ENCODE data around the gene FBXO24. TPM values are rescaled to one million over a fixed set of nuclear protein-coding genes. Genes with fewer than 3 reads are reported as not detected.
A peak's percentile ranks its signal among the peaks of the same experiment; 100 is the strongest.
"Not testable (repeated sequence)": the region's sequence is repeated elsewhere in the genome, so short reads cannot be mapped to it uniquely, and the experiment has no call there.

Gene FBXO24
- total RNA-seq, 1 donor from 2014 or later = 0.16 TPM

DNA sequence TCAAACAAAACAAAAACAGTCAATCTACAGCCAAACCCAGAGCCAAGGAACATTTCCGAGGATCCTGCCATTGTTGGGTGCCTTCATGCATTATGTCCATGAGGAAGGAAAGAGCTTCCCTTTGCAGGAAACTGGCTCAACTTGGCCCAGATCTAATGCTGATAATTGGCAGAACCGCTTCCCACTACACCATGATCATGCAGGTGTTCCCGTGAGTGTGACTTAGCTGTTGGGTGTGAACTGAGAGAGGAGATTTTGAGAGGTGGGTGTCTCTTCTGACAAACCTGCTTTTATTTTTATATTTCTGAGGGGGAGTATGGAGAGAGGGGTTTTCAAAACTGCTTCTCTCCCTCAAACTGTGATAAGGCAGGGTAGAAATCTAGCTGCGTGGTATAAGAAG is 27.0 kb upstream of the FBXO24 start:
- DNase-seq = no peak

DNA sequence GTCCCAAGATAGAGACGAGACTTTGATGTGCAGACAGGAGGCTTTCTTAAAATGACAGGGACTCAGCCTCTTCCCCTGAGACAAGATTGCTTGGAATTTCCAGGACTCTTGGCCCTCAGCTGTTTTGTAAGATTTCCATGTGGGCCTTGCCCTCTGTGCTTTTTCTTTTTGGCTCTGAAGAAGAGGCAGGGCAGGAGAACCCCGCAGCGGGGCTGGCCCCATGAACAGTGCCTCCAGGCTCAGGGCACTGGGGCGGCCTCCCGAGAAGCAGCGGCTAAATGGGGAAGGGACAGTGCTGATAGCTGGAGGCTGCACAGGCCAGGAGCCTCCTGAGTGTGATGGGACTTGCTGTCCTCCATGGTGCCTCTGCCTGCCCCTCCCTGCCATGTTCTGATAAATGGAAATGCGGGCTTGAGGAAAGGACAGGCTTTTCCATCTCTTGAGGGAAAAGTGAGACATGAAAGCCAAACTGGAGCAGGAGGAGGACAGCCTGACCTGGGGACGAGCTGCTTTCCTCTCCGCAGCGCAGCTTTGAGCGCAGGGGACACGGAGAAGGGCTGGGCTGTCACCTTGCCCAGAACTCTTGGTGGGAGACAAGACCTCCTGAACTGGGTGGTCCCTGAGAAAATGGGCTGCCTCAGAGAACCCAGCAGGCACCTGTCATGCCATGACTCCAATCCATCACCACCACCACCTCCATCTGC is 24.5 kb upstream of the FBXO24 start:
- DNase-seq = no peak

DNA sequence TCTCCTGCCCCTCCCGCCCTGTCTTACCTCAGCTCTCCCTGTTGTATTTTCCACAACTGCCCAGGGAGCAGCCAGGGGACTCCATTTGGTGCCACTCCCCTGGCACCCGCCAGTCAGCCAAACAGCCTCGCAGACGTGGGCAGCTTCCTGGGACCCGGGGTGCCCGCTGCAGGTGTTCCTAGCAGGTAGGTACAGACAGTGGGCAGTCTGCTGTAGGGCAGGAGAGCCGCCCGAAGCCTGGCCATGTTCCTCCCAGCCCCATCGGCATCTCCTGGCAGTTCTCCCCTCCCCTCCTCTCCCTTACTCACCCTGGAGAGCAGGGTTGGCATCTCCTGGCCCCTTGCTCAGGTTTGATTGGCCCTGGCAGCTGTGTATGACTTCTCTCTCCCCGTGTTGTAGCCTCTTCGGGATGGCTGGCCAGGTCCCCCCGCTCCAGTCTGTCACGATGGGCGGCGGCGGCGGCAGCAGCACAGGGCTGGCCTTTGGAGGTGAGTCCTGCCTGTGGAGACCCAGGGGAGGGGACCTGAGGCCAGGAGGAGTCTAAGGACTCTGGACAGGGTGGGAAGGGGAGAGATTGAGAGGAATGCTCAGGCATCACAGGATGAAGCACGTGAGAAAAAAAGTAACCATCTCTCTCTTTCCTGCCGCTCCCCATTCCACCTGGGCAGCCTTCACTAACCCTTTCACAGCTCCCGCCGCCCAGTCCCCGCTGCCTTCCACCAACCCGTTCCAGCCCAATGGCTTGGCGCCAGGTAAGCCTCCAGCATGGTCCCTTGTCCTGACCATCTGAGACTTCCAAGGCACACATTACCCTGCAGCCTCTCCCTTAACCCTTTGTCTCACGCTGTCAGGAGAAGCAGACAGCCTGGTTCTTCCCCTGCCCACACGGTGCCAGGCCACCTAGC is 23.7 kb upstream of the FBXO24 start:
- DNase-seq = no peak

DNA sequence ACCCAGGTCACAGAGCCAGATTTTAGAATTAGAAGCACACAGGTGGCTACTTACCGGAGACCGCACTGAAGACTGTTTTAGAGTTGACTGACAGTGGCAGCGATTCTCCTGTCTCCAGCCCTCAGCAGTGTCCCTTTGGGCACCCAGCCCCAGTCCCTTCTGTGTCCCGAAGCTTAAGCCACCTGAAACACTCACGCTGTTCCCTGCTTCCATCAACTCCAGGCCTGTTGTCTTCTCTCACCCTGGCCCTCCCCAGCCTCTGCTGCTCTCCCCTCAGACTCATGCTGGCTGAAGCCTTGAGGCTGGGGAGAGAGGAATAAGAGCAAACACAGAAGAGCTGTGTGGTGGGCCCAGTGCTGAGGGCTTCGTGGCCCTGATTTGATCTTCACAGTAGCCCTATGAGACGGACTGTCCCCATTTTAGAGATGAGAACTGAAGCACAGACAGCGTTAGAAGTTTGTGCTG is 23.0 kb upstream of the FBXO24 start:
- no peak for DNase-seq

DNA sequence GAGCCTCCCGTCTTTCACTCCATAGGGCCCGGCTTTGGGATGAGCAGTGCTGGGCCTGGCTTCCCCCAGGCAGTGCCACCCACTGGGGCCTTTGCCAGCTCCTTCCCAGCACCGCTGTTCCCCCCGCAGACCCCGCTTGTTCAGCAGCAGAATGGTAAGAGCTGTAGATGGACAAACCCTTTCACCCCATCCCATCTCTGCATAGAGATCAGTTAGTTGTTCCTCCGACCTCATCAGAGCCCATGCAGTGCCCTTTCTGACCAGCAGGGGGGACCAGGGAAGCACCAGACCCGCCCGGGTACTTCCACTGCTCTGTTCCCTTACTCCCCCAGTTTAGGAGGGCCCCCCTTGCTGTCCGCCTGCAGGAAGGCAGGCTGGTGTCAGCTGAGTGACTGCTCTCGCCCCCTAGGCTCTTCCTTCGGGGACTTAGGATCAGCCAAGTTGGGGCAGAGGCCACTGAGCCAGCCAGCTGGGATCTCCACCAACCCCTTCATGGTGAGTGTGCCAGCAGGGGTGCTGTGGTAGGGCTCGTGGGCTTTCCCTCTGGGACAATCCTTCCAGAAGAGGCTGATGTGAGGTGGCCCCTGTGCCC is 22.2 kb upstream of the FBXO24 start:
- DNase-seq = no peak

DNA sequence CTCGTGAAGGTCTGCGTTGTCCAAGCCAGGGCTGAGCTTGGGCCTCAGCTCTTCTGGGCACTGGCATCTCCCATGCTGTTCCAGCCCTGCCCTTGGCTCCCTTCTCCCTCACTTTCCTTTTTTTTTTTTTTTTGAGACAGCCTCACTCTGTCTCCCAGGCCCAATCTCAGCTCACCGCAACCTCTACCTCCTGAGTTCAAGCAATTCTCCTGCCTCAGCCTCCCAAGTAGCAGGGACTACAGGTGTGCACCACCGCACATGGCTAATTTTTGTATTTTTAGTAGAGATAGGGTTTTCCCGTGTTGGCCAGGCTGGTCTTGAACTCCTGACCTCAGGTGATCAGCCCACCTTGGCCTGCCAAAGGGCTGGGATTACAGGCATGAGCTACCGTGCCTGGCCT is 21.7 kb upstream of the FBXO24 start:
- DNase-seq = not testable (repeated sequence)

DNA sequence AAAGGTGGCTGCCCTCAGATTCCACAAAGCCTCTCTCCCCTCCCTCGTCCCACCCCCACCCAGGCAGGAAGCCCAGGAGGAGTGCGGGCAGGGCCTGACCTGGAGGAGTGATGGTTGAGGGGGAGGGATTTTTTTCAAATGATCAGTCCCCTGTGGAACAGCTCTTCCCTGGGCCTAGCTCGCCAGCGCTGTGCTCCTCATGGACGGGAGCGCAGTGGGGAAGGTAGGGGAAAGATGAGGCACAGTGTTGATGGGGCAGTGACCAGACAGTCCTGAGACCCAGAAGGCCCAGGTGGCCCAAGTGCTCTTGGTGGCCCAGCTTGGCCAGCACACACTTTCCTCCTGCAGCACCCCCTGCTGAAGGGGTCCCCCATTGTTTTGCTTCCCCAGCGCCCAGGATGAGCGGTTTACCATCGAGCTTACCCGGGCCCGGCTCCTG is 21.0 kb upstream of the FBXO24 start:
- DNase-seq = no peak

DNA sequence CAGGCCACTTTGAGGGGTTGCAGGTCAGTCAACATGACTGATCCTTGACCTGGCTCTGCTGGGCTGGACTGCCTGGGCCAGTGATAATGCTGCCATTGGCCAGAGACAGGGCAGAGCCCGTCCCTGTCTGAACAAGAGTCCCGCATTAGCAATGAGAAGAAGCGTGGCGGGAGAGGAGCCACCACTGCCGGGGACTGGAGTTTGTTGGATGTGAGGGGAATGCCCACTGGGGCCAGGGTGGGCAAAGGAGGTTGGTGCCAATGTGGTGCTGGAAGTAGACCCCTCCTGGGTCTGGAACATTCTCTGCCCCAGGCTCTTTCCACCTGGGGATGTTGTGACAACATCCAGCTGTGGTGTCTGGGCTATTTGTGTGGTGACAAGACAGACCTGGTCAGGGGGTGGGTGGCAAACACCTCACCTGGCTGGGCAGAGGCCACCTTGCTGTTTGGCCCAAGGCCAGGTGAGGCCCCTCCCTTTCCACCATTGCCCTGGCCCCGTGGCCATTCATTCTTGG is 20.1 kb upstream of the FBXO24 start:
- no peak for DNase-seq

DNA sequence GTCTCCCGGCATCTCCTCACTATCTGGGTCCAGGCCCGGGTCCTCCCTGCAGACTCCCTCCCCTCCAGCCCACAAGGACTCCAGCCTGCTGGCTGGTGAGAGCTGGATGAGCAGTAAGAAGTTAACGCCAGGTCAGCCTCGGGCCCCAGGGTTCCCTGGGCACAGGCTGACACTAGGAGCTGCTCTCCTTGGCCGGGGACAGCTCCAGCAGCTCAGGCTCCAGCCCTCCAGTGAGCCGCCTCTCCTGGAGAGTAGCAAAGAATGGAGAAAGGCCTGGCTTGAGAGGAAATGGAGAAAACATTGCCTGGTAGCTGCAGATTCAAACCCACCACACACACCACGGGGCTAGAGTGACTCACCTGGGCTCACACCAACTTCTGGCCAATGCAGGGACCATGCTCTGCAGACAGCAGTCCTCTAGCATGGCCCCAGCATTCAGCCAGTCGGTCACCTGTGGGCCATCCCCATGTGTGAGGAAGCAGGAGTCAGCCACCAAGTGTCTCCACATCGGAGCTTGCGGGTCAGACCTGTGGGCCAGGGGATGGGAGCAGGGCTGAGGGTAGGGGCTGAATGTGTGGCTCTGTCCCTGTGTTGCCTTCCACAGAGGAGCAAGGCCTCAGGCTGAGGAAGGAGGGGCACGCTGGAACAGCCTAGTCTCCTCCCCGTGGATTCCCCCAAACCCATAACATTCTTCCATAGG is 18.9 kb upstream of the FBXO24 start:
- DNase-seq = no peak

DNA sequence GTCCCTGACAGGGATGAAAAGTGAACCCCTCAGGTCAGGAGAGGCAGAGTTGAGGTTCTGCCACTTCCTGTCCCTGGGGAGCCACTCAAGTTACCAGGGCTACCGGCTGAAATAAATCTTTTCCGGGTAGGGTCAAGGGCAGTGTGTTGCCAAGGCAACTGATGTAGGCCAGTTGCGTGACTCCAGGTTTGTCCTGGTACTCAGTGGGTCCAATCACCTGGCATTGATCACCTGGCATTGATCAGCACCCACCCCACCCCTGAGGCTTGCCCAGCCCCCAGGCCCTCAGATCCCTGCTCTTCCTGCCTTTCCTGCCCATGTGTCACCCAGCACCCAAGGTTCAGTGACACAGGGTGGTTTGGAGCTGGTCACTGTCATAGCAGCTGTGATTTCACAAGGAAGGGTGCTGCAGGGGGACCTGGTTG is 18.4 kb upstream of the FBXO24 start:
- DNase-seq = no peak

DNA sequence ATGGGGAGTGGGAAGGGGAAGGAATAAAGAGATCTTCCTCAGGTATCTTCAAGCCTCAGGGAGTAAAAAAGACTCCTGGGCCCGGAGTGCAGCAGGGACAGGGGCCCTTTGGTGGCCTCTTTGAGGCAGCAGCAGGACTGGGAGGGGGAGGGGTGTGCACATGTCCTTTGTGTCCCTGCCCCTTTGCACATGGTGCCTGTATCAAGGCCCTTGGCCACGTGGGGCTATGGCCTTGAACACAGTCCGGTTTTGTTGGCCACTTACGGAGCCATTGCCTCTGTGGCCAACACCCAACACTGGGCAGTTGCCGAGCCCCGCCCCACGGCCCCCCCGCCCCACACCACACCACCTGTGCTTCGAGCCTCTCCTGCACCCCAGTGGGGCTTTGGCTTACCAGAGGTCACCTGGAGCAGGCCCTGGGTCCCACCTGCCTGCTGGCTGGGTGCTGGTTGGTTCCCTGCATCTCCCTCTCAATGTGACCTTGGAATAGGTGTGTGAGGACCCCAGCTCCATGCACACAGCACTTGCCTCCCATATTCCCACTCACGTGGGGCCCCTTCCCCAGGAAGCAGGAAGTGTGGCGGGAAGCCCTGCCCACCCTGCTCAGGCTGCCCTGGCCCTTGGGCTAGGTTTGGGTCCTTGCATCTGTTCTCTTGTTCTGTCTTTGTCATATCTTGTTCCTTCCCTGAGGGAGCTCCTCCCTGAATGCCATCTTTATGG is 17.8 kb upstream of the FBXO24 start:
- DNase-seq = no peak

DNA sequence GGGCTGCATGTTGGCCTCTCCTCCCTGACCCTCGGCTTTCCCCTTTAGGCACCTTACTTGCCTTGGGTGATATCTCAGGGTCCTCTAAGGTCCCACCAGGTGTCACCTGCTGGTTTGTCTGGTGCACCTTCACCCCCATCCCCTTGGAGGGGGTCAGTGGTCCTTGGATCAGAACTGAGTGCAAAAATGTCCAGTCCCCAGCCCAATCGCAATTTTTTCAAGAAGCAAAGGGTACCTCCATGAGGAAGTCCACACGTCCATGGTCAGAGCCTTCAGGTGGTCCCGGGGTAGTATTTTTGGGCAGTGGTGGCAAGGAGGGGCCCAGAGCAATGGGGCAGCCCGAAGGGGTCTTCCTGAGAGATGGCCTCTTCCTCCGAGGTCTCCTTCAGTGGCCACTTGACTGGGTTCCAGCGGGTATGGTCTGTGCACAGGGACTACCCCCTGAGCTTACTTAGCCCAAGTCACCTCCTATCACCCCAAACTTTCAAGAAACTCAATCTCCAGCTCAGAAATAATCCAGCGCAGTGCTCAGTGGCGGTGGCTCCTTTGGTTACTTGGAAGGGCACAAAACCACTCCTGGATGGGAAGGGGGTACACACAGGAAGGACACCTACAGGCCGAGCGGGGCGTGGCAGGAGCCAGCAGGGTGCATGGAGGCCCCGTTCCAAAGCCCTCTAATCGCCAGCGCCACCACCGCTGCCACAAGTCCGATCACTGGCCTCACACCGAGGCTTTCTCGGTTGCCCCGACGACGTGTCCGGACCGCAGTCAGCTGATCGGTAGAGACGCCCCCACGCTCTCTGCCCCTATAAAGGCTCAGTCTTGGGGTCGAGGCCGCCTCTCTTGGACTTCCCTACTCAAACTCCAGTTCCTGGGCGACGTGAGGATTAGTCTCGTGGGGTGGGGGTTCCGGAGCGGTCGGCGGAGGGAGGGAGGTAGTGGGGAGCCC is 17.0 kb upstream of the FBXO24 start:
- DNase-seq = peak; percentile 24

DNA sequence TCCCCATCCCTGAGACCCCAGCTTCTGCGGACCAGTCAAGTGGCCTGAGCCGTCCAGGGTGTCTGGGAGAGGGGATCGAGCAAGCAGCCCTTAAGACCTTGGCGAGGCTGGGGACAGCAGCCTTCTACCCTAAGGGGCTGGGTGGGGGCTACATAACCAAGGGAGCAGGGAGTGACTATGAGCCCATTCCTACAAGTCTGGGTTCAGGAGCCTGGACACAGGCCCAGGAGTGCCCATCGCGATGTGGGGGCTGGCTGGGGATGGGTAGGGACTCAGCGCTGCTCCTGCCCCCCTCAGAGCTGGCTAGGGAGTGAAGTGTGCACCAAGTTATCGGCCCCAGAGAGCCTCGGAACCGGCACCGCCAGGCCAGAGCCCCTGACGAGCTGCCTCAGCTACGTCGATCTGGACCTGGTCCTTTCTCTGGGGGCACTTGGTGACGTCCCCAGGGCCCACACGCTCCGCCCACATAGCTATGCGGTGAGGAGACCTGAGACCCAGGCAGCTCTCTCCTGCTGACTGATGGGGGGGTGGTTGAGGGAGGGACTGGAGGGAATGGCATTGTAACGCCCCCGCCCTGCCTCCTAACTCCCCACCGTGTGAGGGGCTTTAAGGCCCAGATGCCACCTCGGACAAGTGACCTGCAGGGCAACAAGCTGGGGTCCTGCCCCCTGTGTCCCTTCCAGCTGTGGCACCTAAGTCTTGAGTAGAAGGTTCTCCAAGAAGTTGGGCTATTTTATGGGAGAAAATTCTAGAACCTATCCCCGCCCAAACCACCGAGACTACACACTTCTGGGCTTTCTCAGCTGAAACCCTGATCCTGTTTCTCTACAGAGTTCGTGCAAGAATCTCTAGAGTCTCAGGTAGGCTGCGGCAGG is 14.9 kb upstream of the FBXO24 start:
- no peak for DNase-seq

DNA sequence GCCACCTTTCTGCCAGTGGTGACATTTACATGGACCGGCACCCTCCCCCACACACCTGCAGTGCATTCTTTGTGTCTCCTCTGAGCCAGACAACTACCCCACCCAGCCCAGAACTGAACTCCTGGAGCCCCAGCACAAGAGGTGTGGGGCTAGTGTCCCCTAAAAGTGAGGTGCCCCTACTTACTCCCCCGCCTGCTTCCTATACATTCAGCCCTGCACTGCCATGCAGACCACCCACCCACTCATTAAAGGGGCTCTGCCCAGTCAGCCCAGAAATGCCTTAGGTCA is 14.4 kb upstream of the FBXO24 start:
- DNase-seq = no peak

DNA sequence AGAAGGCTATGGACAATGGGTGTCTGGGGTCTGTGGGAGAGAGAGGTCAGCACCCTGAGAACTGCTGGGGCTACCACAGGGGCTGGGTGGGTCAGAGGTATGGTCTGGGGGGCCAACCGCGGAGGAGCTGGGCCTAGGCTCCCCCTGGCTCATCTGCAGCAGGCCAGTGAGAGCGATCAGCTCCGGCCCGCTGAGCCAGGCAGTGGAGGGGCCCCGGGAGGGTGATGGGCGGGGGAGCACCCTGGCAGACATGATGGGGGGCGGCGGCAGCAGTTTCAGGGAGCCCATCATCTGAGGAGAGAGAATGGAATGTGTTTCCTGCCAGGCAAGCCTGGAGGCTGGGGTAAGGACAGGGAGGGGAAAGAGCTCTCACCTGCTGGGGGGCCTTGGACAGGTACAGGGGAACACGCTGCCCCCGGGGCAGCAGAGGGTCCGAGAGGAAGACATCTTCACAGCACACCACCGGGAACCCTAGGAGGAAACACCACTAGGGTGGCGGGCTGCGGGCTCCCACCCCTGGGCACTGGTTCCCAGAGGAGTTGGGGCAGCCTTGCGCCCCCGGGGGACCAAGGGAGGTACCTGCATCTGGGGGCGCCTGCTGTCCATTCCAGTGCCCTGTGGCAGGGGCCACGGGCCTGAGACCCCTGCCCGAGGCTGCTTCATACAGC is 13.7 kb upstream of the FBXO24 start:
- DNase-seq = no peak

DNA sequence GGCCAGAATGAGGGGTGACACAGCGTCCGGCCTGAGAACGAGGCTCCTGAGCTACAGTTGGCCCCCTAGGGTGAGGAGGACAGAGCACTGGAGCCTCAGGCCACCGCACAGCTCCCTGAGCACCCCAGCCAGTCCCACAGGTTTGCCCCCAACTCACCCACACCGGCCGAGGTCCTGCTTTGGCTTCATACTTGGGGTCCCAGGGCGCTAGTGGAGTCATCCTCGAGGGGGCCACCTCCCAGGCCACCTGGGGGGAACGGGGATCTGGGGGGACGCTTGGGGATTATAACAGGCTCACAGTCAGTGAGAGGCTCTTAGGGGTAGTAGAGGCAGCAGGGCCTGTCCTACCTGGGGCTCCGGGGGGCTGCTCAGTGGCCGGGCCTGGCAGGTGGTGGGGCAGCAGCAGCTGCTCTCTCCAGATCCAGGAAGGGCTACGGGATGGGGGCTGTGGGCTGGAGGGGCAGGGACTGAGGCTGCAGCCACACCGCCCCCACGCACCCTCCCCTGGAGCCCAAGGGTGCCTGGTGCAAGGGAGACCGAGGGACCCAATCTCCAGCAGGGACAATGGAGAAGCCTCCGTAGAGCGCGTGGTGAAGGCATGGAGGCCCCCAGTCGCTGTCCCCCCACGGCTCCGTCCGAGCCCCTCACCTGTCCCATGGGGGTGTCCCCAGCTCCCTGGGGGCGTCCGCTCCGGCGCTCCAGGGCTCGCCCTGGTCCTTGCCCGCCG is 13.0 kb upstream of the FBXO24 start:
- DNase-seq = no peak

DNA sequence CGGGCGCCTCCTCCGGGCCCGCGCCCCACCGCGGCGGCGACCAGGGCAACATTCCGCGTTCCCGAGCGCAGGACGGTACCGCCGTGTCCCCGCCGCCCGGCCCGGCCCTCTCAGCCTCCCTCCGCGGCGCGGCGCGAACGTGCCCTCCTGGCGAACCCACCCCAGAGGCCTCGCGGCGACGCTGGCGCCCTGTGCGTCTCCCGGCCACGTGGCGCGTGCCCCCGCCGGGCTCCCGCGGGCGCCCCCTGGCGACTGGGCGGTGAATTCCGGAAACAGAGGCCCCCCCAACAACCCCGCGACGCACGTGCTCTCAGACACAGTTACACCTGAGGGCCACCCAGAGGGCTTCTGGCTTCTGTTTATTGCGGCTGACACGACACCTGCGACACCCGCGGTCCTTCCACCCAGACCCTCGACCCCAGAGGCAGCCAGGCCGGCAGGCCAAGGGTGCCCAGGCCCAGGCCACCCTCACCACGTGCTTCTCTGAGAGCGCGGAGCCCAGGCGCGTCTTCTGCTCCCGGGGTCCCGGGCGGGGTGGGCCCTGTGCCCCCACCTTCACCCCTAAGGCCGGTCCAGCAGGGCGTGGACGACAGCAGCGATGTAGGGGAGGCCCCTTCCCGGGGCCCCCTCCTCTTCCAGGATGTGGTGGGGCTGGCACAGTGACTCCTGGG is 12.3 kb upstream of the FBXO24 start, which contains the start of gene SAP25:
Gene SAP25, minus strand, starts transcription at position 210 of the 671 bp plus-strand sequence. Its CDS starts 158 bp downstream, at position 52.
- DNase-seq = no peak
